Right lobe of liver (tissue), 4 donors: ENCODE measurements around the gene CPLX1.

Source experiments
- CTCF ChIP-seq, 4 donors: fragments of 200-600 bp in 3 of 4; fragments of 450-650 bp in 1 of 4; IDR thresholded peaks; one replicate each; pipeline versions ENCODE4 v1.5.1 to v1.8.0; 2016 to 2022; ENCODE audit warnings: antibody characterized with exemption in 4 of 4, mild to moderate bottlenecking in 2 of 4
- POLR2A ChIP-seq: fragments of 450-650 bp; IDR thresholded peaks from one replicate; pipeline ENCODE4 v1.6.1; 2017; ENCODE audit warnings: antibody characterized with exemption, mild to moderate bottlenecking
- donor health status: DM: no; HTN: no; CAD: no.
- donor health status: DM: no; HTN: no; CAD: no.
- donor health status: DM: no; HTN: yes; CAD: no.

GRCh38 chr4:801436-802124 is 24.3 kb downstream of the CPLX1 start:
- TF ChIP-seq POLR2A (no peak), CTCF (IDR thresholded peaks at IDR 0.05) (no peak)
